HepG2 (cell line): ENCODE measurements around the gene DPH6. TPM values are rescaled to one million over a fixed set of nuclear protein-coding genes. Genes with fewer than 3 reads are reported as not detected.

Experiments used
- ATAC-seq: fragments of 200-7000 bp; cut with Tn5 transposase; 3 replicates; pipeline ENCODE4 v1.9.1; 2020; ENCODE audit warnings: mild to moderate bottlenecking, moderate library complexity
- BruUV-seq: library from RNA; stranded (reverse); fragments of 400-500 nt; replicated peaks from 2 replicates; lab custom pipeline; 2021; lab: Mats Ljungman, UMichigan
- CTCF ChIA-PET: fragments of 300-600 bp; formaldehyde crosslinking; extraction: SDS; loops from one replicate; lab custom pipeline; 2021; ENCODE audit warnings: low total read pairs, inconsistent platforms, low intra/inter-chr PET ratio; lab: Yijun Ruan, JAX
- POLR2A ChIA-PET: fragments of 350-600 bp; sonication (Branson Sonifier 250); formaldehyde crosslinking; loops from one replicate; lab custom pipeline; 2020; ENCODE audit warnings: antibody characterized with exemption, inconsistent platforms; lab: Yijun Ruan, JAX
- DNase-seq: peaks from one replicate; pipeline ENCODE4 v3.0.0-alpha.2; 2015; ENCODE audit warnings: low spot score
- FAIRE-seq: peaks from 3 replicates; lab custom pipeline; 2011; peaks lifted over from hg19 to GRCh38; lab: Jason Lieb, UNC
- H2AFZ ChIP-seq: one replicate; pipeline ENCODE4 v1.6.1; 2011; ENCODE audit warnings: low read length, inconsistent platforms
- H3K27ac ChIP-seq: fragments of 300-600 bp; 3 replicates; pipeline ENCODE4 v1.8.0; 2011; ENCODE audit warnings: mixed run types, mild to moderate bottlenecking, mixed read lengths, low read length, inconsistent platforms; ENCODE audit not compliant: insufficient read depth; ENCODE audit errors: extremely low read length
- H3K27me3 ChIP-seq, 2 experiments: fragments of 200-600 bp in 1 of 2; 2 replicates in 1 of 2; 3 replicates in 1 of 2; pipeline versions ENCODE4 v1.6.0 to v1.8.0; 2011; ENCODE audit warnings: low read length in 2 of 2, mild to moderate bottlenecking in 2 of 2, moderate library complexity in 2 of 2, inconsistent platforms in 1 of 2; ENCODE audit not compliant: insufficient read depth in 2 of 2, control insufficient read depth in 1 of 2
- H3K36me3 ChIP-seq, 2 experiments: fragments of 200-600 bp in 1 of 2; replicated peaks in 1 of 2; 2 replicates in 1 of 2; 3 replicates in 1 of 2; pipeline versions ENCODE4 v1.5.1 to v1.8.0; 2011; ENCODE audit warnings: low read length in 2 of 2, inconsistent platforms in 1 of 2; ENCODE audit not compliant: insufficient read depth in 2 of 2, control insufficient read depth in 1 of 2
- H3K4me1 ChIP-seq: 2 replicates; pipeline ENCODE4 v1.5.1; 2012; ENCODE audit warnings: low read length, inconsistent platforms; ENCODE audit not compliant: insufficient read depth
- H3K4me2 ChIP-seq: 2 replicates; pipeline ENCODE4 v1.6.0; 2011; ENCODE audit warnings: low read depth, low read length, inconsistent platforms
- H3K4me3 ChIP-seq, 3 experiments: fragments of 200-600 bp in 1 of 3; sonication (generic), shearing (Covaris generic) in 1 of 3; replicated peaks in 1 of 3; 2 replicates each; pipeline ENCODE4 v1.5.1; 2011 to 2016; ENCODE audit warnings: low read length in 3 of 3, inconsistent platforms in 2 of 3, low read depth in 2 of 3, mild to moderate bottlenecking in 2 of 3, control low read depth in 1 of 3, mixed read lengths in 1 of 3; ENCODE audit not compliant: insufficient read depth in 1 of 3
- H3K79me2 ChIP-seq: one replicate; pipeline ENCODE4 v1.6.1; 2011; ENCODE audit warnings: low read length, inconsistent platforms; ENCODE audit not compliant: insufficient read depth
- H3K9ac ChIP-seq: 2 replicates; pipeline ENCODE4 v1.6.0; 2011; ENCODE audit warnings: mild to moderate bottlenecking, low read depth, low read length, inconsistent platforms; ENCODE audit not compliant: insufficient read depth
- H3K9me3 ChIP-seq: 2 replicates; pipeline ENCODE4 v1.5.1; 2012; ENCODE audit warnings: mild to moderate bottlenecking, low read length
- H4K20me1 ChIP-seq: 2 replicates; pipeline ENCODE4 v1.6.0; 2011; ENCODE audit warnings: inconsistent platforms, mild to moderate bottlenecking, low read length, moderate library complexity; ENCODE audit not compliant: insufficient read depth
- AFF4 ChIP-seq: sonication (generic); formaldehyde crosslinking; IDR thresholded peaks from 2 replicates; pipeline ENCODE4 v1.4.0; 2020; ENCODE audit warnings: missing genetic modification reagents
- CAMTA2 ChIP-seq: sonication (generic); formaldehyde crosslinking; IDR thresholded peaks from 2 replicates; pipeline ENCODE4 v1.4.0; 2020; ENCODE audit warnings: mild to moderate bottlenecking, missing genetic modification reagents, borderline replicate concordance
- GLI4 ChIP-seq: sonication (generic); formaldehyde crosslinking; IDR thresholded peaks from 2 replicates; pipeline ENCODE4 v1.5.1; 2020; ENCODE audit warnings: missing genetic modification reagents, mild to moderate bottlenecking, moderate library complexity, borderline replicate concordance
- HDAC1 ChIP-seq: sonication (generic); formaldehyde crosslinking; IDR thresholded peaks from 2 replicates; pipeline ENCODE4 v1.5.1; 2020; ENCODE audit warnings: mild to moderate bottlenecking, missing genetic modification reagents
- JUN ChIP-seq: sonication (generic); formaldehyde crosslinking; IDR thresholded peaks from 2 replicates; pipeline ENCODE4 v1.4.0; 2020; ENCODE audit warnings: mild to moderate bottlenecking, missing genetic modification reagents
- KAT2B ChIP-seq: fragments of 150-350 bp; IDR thresholded peaks from 2 replicates; pipeline ENCODE4 v1.6.1; 2014; ENCODE audit warnings: low read depth, low read length, borderline replicate concordance
- KDM4B ChIP-seq: sonication (generic); formaldehyde crosslinking; IDR thresholded peaks from 2 replicates; pipeline ENCODE4 v1.4.0; 2020; ENCODE audit warnings: missing genetic modification reagents
- MAF1 ChIP-seq: sonication (generic); formaldehyde crosslinking; IDR thresholded peaks from 2 replicates; pipeline ENCODE4 v1.5.0; 2020; ENCODE audit warnings: missing genetic modification reagents, borderline replicate concordance
- MNT ChIP-seq: fragments of 450-650 bp; IDR thresholded peaks from 2 replicates; pipeline ENCODE4 v1.6.1; 2016
- NBN ChIP-seq: fragments of 450-650 bp; conservative IDR thresholded peaks from 2 replicates; pipeline ENCODE4 v1.6.1; 2017
- PCBP2 ChIP-seq: fragments of 200-400 bp; formaldehyde crosslinking; optimal IDR thresholded peaks from 2 replicates; pipeline ENCODE3; 2018; ENCODE audit warnings: low read length, low read depth; ENCODE audit not compliant: poor library complexity, severe bottlenecking
- POGK ChIP-seq: sonication (generic); formaldehyde crosslinking; conservative IDR thresholded peaks from 2 replicates; pipeline ENCODE4 v1.8.0; 2022; ENCODE audit warnings: mild to moderate bottlenecking, moderate library complexity, missing genetic modification reagents
- RBM22 ChIP-seq: fragments of 200-400 bp; formaldehyde crosslinking; optimal IDR thresholded peaks from 2 replicates; pipeline ENCODE3; 2017; ENCODE audit warnings: mild to moderate bottlenecking, low read length, moderate library complexity
- RXRB ChIP-seq: IDR thresholded peaks from 2 replicates; pipeline ENCODE4 v1.6.1; 2016; ENCODE audit warnings: borderline replicate concordance, missing genetic modification reagents, missing compliant biosample characterization
- SRF ChIP-seq: IDR thresholded peaks from 2 replicates; pipeline ENCODE4 v1.6.1; 2011; ENCODE audit warnings: mild to moderate bottlenecking, low read depth, low read length, moderate library complexity
- SYNCRIP ChIP-seq: fragments of 200-400 bp; formaldehyde crosslinking; IDR thresholded peaks from 2 replicates; pipeline ENCODE4 v1.6.1; 2018; ENCODE audit warnings: mild to moderate bottlenecking, low read depth, low read length; ENCODE audit not compliant: insufficient read depth
- ZNF24 ChIP-seq: fragments of 450-650 bp; IDR thresholded peaks from 2 replicates; pipeline ENCODE4 v1.6.1; 2017; ENCODE audit warnings: antibody characterized with exemption, mild to moderate bottlenecking
- ZNF720 ChIP-seq: sonication (generic); formaldehyde crosslinking; IDR thresholded peaks from 2 replicates; pipeline ENCODE4 v1.4.0; 2020; ENCODE audit warnings: missing genetic modification reagents
- ZNF766 ChIP-seq: sonication (generic); formaldehyde crosslinking; IDR thresholded peaks from 2 replicates; pipeline ENCODE4 v1.5.0; 2020; ENCODE audit warnings: missing genetic modification reagents, borderline replicate concordance
- ZSCAN22 ChIP-seq: sonication (generic); formaldehyde crosslinking; IDR thresholded peaks from 2 replicates; pipeline ENCODE4 v1.4.0; 2020; ENCODE audit warnings: mild to moderate bottlenecking, missing genetic modification reagents
- WGBS: methylation state at CpG from one replicate; pipeline ENCODE4 v1.1.6; 2017; ENCODE audit warnings: low lambda C conversion rate; 5-methylcytosine and 5-hydroxymethylcytosine counted together
- in situ Hi-C: cut with HindIII; loops from 2 replicates; pipeline ENCODE4 v1.10.0; 2017; ENCODE audit warnings: low pct_unique_long_range_greater_than_20kb; ENCODE audit not compliant: extremely low pct_ligation_motif_present
- intact Hi-C: fragments of 100-400 bp; cut with micrococcal nuclease; formaldehyde crosslinking; loops from one replicate; pipeline ENCODE4 v1.10.0; 2022; ENCODE audit not compliant: unreplicated experiment
- polyA plus RNA-seq, 8 experiments: library from polyadenylated mRNA; depleted of rRNA in 3 of 8; stranded (reverse) in 7 of 8; unstranded in 1 of 8; fragments of >200 nt; fragmentation: Illumina TruSeq in 4 of 8; extraction: Trizol in 4 of 8; gene quantifications; 2 replicates each; pipeline versions ENCODE4 v1.2.1 to v1.2.3, GENCODE V29; 2011 to 2016; ENCODE audit warnings: low read depth in 4 of 8, missing spikeins in 1 of 8, mixed read lengths in 1 of 8; ENCODE audit not compliant: insufficient read depth in 1 of 8
- total RNA-seq, 5 experiments: library from RNA; depleted of rRNA; stranded (reverse); fragments of >200 nt; fragmentation: Illumina TruSeq; extraction: Trizol; gene quantifications; 2 replicates each; pipeline ENCODE4 v1.2.3, GENCODE V29; 2016; ENCODE audit warnings: low read depth in 1 of 5

Gene DPH6
- total and polyA plus RNA-seq, 2 of the 13 experiments (the other 11 are each of a cell fraction or from before 2014, with no cell fraction given) = 10.2 to 25.8 TPM

- Histone ChIP-seq H3K36me3 (no peaks in the 10 kb centered on the region), H3K4me1 (peaks cover 6% of the 10 kb centered on the region; the same call in 1 of the 2 replicates), H3K9me3 (no peaks in the 10 kb centered on the region), H4K20me1 (no peaks in the 10 kb centered on the region), H3K79me2 (no peaks in the 10 kb centered on the region), H2AFZ (no peak overlapping the region), H3K4me2 (no peak overlapping the region), H3K4me3 (no peak overlapping the region), H3K27ac (no peak overlapping the region), H3K27me3 (no peaks in the 10 kb centered on the region), H3K9ac (no peak overlapping the region)
- in situ Hi-C loops = no loop called here
- ChIA-PET POLR2A (no interaction called here), CTCF (no interaction called here)
- no peak for DNase-seq
- FAIRE-seq = no peak
- no peak for ATAC-seq
- intact Hi-C loops = no loop called here
- WGBS = 62% methylated on average over 1 of the region's 1 CpG
- TF ChIP-seq ZSCAN22 (CRISPR knock-in tag) (no peak), MNT (no peak), RBM22 (no peak), KAT2B (no peak), JUN (no peak), ZNF24 (no peak), POGK (CRISPR knock-in tag) (no peak), SYNCRIP (no peak), GLI4 (CRISPR knock-in tag) (no peak), AFF4 (CRISPR knock-in tag) (no peak), SRF (no peak), KDM4B (CRISPR knock-in tag) (no peak), ZNF766 (CRISPR knock-in tag) (no peak), HDAC1 (CRISPR knock-in tag) (no peak), NBN (no peak), ZNF720 (CRISPR knock-in tag) (no peak), PCBP2 (no peak), CAMTA2 (CRISPR knock-in tag) (no peak), MAF1 (no peak), RXRB (CRISPR knock-in tag) (no peak)
- BruUV-seq = no TSS peak
Measured at GRCh38 chr15:35479423-35479822, 66.5 kb downstream of the DPH6 start.
